ENCODE data around the gene PICALM.

- TF ChIP-seq CTCF (IDR thresholded peaks at IDR 0.05; ENCODE audit: low read depth, low read length, missing input control) = no peak
- TF ChIP-seq ATF3 (IDR thresholded peaks at IDR 0.05) = no peak
These were observed 12.5 kb downstream of the PICALM start for GRCh38 chr11:86056351-86056854.

Data from liver (tissue), 3 donors.